GM19023 (cell line): ENCODE data around the gene APELA.
"Not testable (repeated sequence)": the region's sequence is repeated elsewhere in the genome, so short reads cannot be mapped to it uniquely, and the experiment has no call there.

Source experiments
- ATAC-seq: cut with Tn5 transposase; IDR thresholded peaks from one replicate; pipeline ENCODE4 v1.9.1; 2021; ENCODE audit warnings: mild to moderate bottlenecking, moderate library complexity; ENCODE audit not compliant: unreplicated experiment

Gene APELA

DNA sequence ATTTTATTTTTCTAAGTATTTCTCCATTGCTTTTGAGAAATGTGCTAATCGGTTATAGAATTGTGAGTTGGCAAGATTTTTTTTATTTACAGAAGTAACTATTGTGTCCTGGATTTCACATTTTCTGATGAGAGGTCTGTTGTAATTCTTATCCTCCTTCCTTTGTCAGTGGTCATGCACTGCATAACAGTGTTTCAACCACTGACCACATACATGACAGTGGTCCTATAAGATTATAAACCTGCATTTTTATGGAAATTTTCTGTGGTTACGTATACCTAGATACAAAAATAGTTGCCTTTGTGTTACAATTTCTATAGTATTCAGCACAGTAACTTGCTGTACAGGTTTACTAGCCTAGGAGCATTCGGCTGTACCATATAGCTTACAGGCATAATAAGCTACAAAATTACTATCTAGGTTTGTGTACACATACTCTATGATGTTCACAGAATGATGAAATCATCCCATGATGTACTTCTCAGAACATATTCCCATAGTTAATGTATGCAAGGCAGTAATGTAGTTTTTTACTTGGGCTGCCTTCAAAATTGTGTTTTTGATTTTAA is 47.8 kb downstream of the APELA start:
- ATAC-seq, result no peak

DNA sequence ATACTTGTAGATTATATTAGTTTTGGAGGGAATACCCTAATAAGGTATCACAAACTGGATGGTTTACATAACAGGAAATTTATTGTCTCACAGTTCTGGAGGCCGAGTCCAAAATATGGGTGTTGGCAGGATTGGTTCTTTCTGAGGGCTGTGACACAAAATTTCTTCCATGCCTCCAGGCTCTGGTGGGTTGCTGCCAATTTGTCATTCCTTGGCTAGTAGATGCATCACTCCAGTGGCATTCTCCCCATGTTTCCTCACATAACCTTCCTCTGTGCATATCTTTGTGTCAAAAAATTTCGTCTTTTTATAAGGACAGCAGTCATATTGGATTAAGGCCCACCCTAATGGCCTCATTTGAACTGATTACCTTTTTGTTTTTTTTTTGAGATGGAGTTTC is 49.3 kb downstream of the APELA start:
- ATAC-seq, result no peak

DNA sequence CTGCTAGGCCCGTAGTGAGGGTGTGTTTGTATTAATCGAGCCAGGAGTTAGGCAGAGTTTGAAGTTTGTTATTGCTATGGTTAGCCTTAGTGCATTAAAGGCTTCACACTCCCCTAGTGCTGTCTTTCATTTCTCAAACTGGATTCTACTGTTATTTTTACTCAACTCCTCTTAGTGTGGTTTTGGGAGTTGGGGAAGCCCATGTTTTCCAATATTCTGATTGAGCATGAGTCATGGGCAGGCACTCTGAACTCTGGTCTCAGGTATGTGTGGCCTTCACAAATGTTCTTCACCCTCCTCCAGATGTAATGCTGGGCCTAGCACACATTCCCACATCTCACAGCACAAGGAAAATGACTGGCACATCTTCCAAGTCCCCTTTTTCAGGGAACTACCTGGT is 50.1 kb downstream of the APELA start:
- ATAC-seq, result not testable (repeated sequence)

GRCh38 chr4:164930647-164931046 is 53.7 kb downstream of the APELA start:
- no peak for ATAC-seq

GRCh38 chr4:164931551-164932324 is 54.8 kb downstream of the APELA start:
- no peak for ATAC-seq

DNA sequence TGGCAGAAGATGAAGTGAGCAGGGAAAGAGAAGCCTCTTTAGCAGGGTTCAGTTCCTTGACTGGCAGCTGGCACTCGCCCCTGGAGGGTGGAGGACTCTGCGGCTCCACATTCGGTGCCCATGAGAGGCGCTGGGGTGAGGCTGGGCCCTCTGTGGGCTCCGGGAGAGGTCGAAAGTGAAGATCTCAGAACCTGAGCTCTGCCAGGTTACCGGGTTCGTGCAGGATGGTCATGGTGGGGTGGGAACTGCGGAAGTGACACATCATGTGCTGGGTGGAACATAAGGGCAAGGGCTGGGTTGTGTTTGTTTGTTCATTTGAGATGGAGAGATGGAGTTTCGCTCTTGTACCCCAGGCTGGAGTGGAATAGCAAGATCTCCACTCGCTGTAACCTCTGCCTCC is 56.3 kb downstream of the APELA start:
- no peak for ATAC-seq

DNA sequence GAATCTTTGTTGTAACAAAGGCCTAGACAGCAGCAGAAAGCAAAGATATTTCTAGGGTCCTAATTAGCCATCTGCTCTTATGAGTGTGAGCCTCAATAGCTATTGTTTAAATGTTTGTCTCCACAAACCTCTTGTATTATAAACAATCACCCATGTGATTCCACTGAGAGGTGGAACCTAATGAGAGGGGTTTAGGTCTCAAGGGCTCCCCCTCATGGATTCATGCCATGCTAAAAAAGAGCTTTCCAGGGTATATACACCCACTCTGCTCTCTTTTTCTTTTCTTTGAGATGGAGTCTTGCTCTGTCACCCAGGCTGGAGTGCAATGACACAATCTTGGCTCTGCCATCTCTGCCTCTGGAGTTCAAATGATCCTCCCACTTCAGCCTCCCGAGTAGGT is 58.4 kb downstream of the APELA start:
- ATAC-seq, result peak; percentile 59

GRCh38 chr4:164935865-164936606 is 59.1 kb downstream of the APELA start:
- ATAC-seq, result peak; percentile 49

GRCh38 chr4:164937576-164938270 is 60.7 kb downstream of the APELA start:
- peak; percentile 43 for ATAC-seq

DNA sequence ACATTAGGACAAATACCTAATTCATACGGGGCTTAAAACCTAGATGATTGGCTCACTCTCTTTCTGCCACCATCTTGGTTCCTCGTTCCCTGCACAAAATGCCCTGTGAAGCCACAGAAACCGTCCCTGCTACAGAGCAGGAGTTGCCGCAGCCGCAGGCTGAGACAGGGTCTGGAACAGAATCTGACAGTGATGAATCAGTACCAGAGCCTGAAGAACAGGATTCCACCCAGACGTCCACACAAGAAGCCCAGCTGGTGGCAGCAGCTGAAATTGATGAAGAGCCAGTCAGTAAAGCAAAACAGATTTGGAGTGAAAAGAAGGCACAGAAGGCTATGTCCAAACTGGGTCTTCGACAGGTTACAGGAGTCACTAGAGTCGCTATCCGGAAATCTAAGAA is 66.2 kb downstream of the APELA start:
- no peak for ATAC-seq

GRCh38 chr4:164945146-164945545 is 68.2 kb downstream of the APELA start:
- no peak for ATAC-seq

DNA sequence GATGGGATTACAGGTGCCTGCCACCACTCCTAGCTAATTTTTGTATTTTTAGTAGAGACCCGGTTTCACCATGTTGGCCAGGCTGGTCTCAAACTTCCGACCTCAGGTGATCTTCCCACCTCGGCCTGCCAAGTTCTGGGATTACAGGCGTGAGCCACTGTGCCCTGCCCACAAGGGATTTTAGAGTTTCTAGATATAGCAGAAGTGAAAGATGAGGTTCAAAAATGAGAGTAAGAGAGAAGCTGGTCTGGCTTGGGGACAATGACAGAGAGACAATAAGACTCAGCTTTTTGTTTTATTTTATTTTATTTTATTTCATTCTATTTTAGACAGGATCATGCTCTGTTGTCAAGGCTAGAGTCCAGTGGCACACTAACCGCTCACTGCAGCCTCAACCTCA is 69.8 kb downstream of the APELA start:
- no peak for ATAC-seq
